GM18951 (cell line): ENCODE results near the gene EIF2B2.

Experiments used
- POLR2A ChIP-seq: IDR thresholded peaks from 4 replicates; pipeline ENCODE4 v1.6.1; 2011; ENCODE audit warnings: mild to moderate bottlenecking; ENCODE audit not compliant: insufficient read length, insufficient read depth; ENCODE audit errors: extremely low read depth
- in situ Hi-C: fragments of 300-500 bp; cut with MboI; formaldehyde crosslinking; loops from one replicate; pipeline ENCODE4 v1.12.0; 2022; ENCODE audit warnings: low sequenced_read_pairs, mixed read lengths, inconsistent platforms; ENCODE audit not compliant: unreplicated experiment

The EIF2B2 gene

GRCh38 chr14:75018694-75019093 lies 16.0 kb downstream of the EIF2B2 start:
- in situ Hi-C loops, result no loop called here
- no peak for TF ChIP-seq POLR2A

- in situ Hi-C loops, result no loop called here
- TF ChIP-seq POLR2A, result no peak
Observed at GRCh38 chr14:75022655-75023054, 19.9 kb downstream of the EIF2B2 start.

- in situ Hi-C loops, result no loop called here
- TF ChIP-seq POLR2A, result no peak
Observed at GRCh38 chr14:75023108-75023507, 20.4 kb downstream of the EIF2B2 start.

- TF ChIP-seq POLR2A, result no peak
Observed at GRCh38 chr14:75025082-75025481, 22.4 kb downstream of the EIF2B2 start.

GRCh38 chr14:75025876-75026275 lies 23.2 kb downstream of the EIF2B2 start:
- TF ChIP-seq POLR2A, result no peak
- in situ Hi-C loops, result no loop called here

More at GRCh38 chr14:75025082-75025481, 22.4 kb downstream of the EIF2B2 start:
- in situ Hi-C loops, result no loop called here

GRCh38 chr14:75030147-75030546 lies 27.4 kb downstream of the EIF2B2 start:
- no peak for TF ChIP-seq POLR2A
- in situ Hi-C loops, result no loop called here

GRCh38 chr14:75032939-75033338 lies 30.2 kb downstream of the EIF2B2 start:
- no peak for TF ChIP-seq POLR2A
- in situ Hi-C loops, result no loop called here

- no peak for TF ChIP-seq POLR2A
- in situ Hi-C loops, result no loop called here
Observed at GRCh38 chr14:75040507-75040906, 37.8 kb downstream of the EIF2B2 start.

- TF ChIP-seq POLR2A, result no peak
- in situ Hi-C loops, result no loop called here
Observed at GRCh38 chr14:75040959-75041358, 38.2 kb downstream of the EIF2B2 start.

- TF ChIP-seq POLR2A, result no peak
- in situ Hi-C loops, result no loop called here
Observed at GRCh38 chr14:75041613-75042012, 38.9 kb downstream of the EIF2B2 start.

GRCh38 chr14:75042035-75042434 lies 39.3 kb downstream of the EIF2B2 start:
- in situ Hi-C loops, result no loop called here
- TF ChIP-seq POLR2A, result no peak

GRCh38 chr14:75044322-75044721 lies 41.6 kb downstream of the EIF2B2 start:
- TF ChIP-seq POLR2A, result no peak
- in situ Hi-C loops, result no loop called here

- no peak for TF ChIP-seq POLR2A
- in situ Hi-C loops, result no loop called here
Observed at GRCh38 chr14:75044752-75045151, 42.0 kb downstream of the EIF2B2 start.

GRCh38 chr14:75046275-75046674 lies 43.6 kb downstream of the EIF2B2 start:
- no peak for TF ChIP-seq POLR2A
- in situ Hi-C loops, result no loop called here

- no peak for TF ChIP-seq POLR2A
- in situ Hi-C loops, result no loop called here
Observed at GRCh38 chr14:75046899-75047298, 44.2 kb downstream of the EIF2B2 start.
